H1 (cell line): ENCODE data around the gene MBD4. TPM values are rescaled to one million over a fixed set of nuclear protein-coding genes. Genes with fewer than 3 reads are reported as not detected.

ENCODE experiments used
- CTCF ChIA-PET: fragments of 300-600 bp; sonication (Branson Sonifier 250); formaldehyde crosslinking; loops from one replicate; lab custom pipeline; 2021; ENCODE audit not compliant: partially characterized antibody; lab: Charles Lee
- POLR2A ChIA-PET: fragments of 300-600 bp; sonication (Branson Sonifier 250); formaldehyde crosslinking; loops from one replicate; lab custom pipeline; 2021; ENCODE audit warnings: inconsistent platforms; ENCODE audit not compliant: partially characterized antibody; lab: Charles Lee
- DNase-seq, 2 experiments: peaks; one replicate each; pipeline versions ENCODE4 v3.0.0 to v3.0.0-alpha.2; 2010 to 2022; ENCODE audit warnings: low spot score in 2 of 2, low read depth in 1 of 2, mixed read lengths in 1 of 2
- FAIRE-seq: peaks from 2 replicates; lab custom pipeline; 2011; peaks lifted over from hg19 to GRCh38; lab: Jason Lieb, UNC
- H2AFZ ChIP-seq: 2 replicates; pipeline ENCODE4 v1.8.1; 2012; ENCODE audit warnings: low read length, inconsistent platforms
- H2AK5ac ChIP-seq: 2 replicates; pipeline ENCODE4 v1.6.1; 2013; ENCODE audit warnings: low read depth, low read length
- H2BK120ac ChIP-seq: replicated peaks from 2 replicates; pipeline ENCODE3; 2013; ENCODE audit warnings: low read depth, low read length, inconsistent platforms
- H2BK12ac ChIP-seq: 2 replicates; pipeline ENCODE4 v1.6.1; 2013; ENCODE audit warnings: low read depth, low read length
- H2BK15ac ChIP-seq: 2 replicates; pipeline ENCODE4 v1.6.1; 2013; ENCODE audit warnings: low read length
- H2BK20ac ChIP-seq: 2 replicates; pipeline ENCODE4 v1.6.1; 2013; ENCODE audit warnings: low read length
- H2BK5ac ChIP-seq: 2 replicates; pipeline ENCODE4 v1.6.1; 2013; ENCODE audit warnings: low read depth, low read length
- H3K14ac ChIP-seq: 2 replicates; pipeline ENCODE4 v1.6.1; 2013; ENCODE audit warnings: inconsistent platforms; ENCODE audit not compliant: insufficient read length
- H3K18ac ChIP-seq: 2 replicates; pipeline ENCODE4 v1.6.1; 2013; ENCODE audit warnings: low read length; ENCODE audit errors: extremely low read depth
- H3K23ac ChIP-seq: 2 replicates; pipeline ENCODE4 v1.6.1; 2013; ENCODE audit warnings: inconsistent platforms; ENCODE audit not compliant: insufficient read length
- H3K23me2 ChIP-seq: 2 replicates; pipeline ENCODE4 v1.6.1; 2013; ENCODE audit warnings: low read depth, low read length
- H3K27ac ChIP-seq: 2 replicates; pipeline ENCODE4 v1.6.1; 2011; ENCODE audit warnings: low read depth, low read length, inconsistent platforms
- H3K27me3 ChIP-seq, 4 experiments: replicated peaks in 1 of 4; 1 replicate in 1 of 4; 2 replicates in 3 of 4; pipeline versions ENCODE4 v1.6.1 to v1.8.1; 2011 to 2013; ENCODE audit warnings: low read length in 3 of 4, mild to moderate bottlenecking in 3 of 4, inconsistent platforms in 2 of 4, mixed read lengths in 2 of 4, moderate library complexity in 1 of 4; ENCODE audit not compliant: control insufficient read depth in 3 of 4, insufficient read depth in 3 of 4; ENCODE audit errors: extremely low read depth in 1 of 4
- H3K36me3 ChIP-seq, 4 experiments: 2 replicates each; pipeline versions ENCODE4 v1.6.1 to v1.8.1; 2011 to 2013; ENCODE audit warnings: mild to moderate bottlenecking in 4 of 4, low read length in 3 of 4, moderate library complexity in 2 of 4, control low read depth in 1 of 4, inconsistent platforms in 1 of 4; ENCODE audit not compliant: insufficient read depth in 4 of 4, control insufficient read depth in 2 of 4
- H3K4ac ChIP-seq: replicated peaks from 2 replicates; pipeline ENCODE3; 2013; ENCODE audit warnings: low read length, low read depth, mixed read lengths, inconsistent platforms; ENCODE audit not compliant: insufficient read length
- H3K4me1 ChIP-seq, 4 experiments: replicated peaks in 1 of 4; 1 replicate in 1 of 4; 2 replicates in 3 of 4; pipeline versions ENCODE4 v1.6.1 to v1.8.1; 2011 to 2013; ENCODE audit warnings: low read length in 3 of 4, inconsistent platforms in 2 of 4, mixed read lengths in 1 of 4; ENCODE audit not compliant: insufficient read depth in 4 of 4, control insufficient read depth in 3 of 4
- H3K4me2 ChIP-seq, 2 experiments: 2 replicates each; pipeline versions ENCODE4 v1.6.1 to v1.8.1; 2011 to 2013; ENCODE audit warnings: low read depth in 2 of 2, low read length in 2 of 2, control low read depth in 1 of 2, inconsistent platforms in 1 of 2, mild to moderate bottlenecking in 1 of 2; ENCODE audit not compliant: insufficient read depth in 1 of 2
- H3K4me3 ChIP-seq, 4 experiments: fragments of 200-600, 300-600 bp in 1 of 4; sonication (generic), shearing (Covaris generic), sonication (Bioruptor Twin) in 1 of 4; 2 replicates each; pipeline versions ENCODE4 v1.5.1 to v1.8.1; 2011 to 2016; ENCODE audit warnings: low read length in 4 of 4, low read depth in 3 of 4, control low read depth in 2 of 4, inconsistent platforms in 2 of 4, mild to moderate bottlenecking in 2 of 4, mixed read lengths in 1 of 4, moderate library complexity in 1 of 4; ENCODE audit not compliant: insufficient read depth in 2 of 4; ENCODE audit errors: extremely low read depth in 1 of 4
- H3K56ac ChIP-seq: replicated peaks from 2 replicates; pipeline ENCODE3; 2013; ENCODE audit warnings: low read depth, mild to moderate bottlenecking, mixed read lengths, low read length, inconsistent platforms; ENCODE audit not compliant: insufficient read length
- H3K79me1 ChIP-seq: 2 replicates; pipeline ENCODE4 v1.6.1; 2013; ENCODE audit warnings: low read depth, low read length, control low read depth
- H3K79me2 ChIP-seq, 2 experiments: 2 replicates each; pipeline versions ENCODE4 v1.6.1 to v1.8.1; 2012 to 2013; ENCODE audit warnings: low read length in 2 of 2, mild to moderate bottlenecking in 2 of 2, inconsistent platforms in 1 of 2; ENCODE audit not compliant: insufficient read depth in 2 of 2, control insufficient read depth in 1 of 2
- H3K9ac ChIP-seq, 4 experiments: replicated peaks in 1 of 4; 1 replicate in 1 of 4; 2 replicates in 3 of 4; pipeline versions ENCODE4 v1.6.1 to v1.8.1; 2011 to 2013; ENCODE audit warnings: low read depth in 3 of 4, low read length in 3 of 4, control low read depth in 2 of 4, mild to moderate bottlenecking in 2 of 4, moderate library complexity in 2 of 4, inconsistent platforms in 1 of 4; ENCODE audit errors: extremely low read depth in 1 of 4
- H3K9me3 ChIP-seq, 2 experiments: 2 replicates each; pipeline versions ENCODE4 v1.6.1 to v1.8.1; 2012 to 2013; ENCODE audit warnings: mild to moderate bottlenecking in 2 of 2, moderate library complexity in 2 of 2, control low read depth in 1 of 2, inconsistent platforms in 1 of 2, low read depth in 1 of 2, low read length in 1 of 2, mixed read lengths in 1 of 2; ENCODE audit not compliant: insufficient read depth in 2 of 2
- H4K20me1 ChIP-seq, 2 experiments: replicated peaks in 1 of 2; 2 replicates each; pipeline versions ENCODE3 to v1.8.1; 2011 to 2013; ENCODE audit warnings: inconsistent platforms in 2 of 2, low read length in 2 of 2, mild to moderate bottlenecking in 1 of 2; ENCODE audit not compliant: insufficient read depth in 2 of 2, control insufficient read depth in 1 of 2
- H4K5ac ChIP-seq: 2 replicates; pipeline ENCODE4 v1.6.1; 2013; ENCODE audit warnings: low read length, low read depth, mixed read lengths, inconsistent platforms; ENCODE audit not compliant: insufficient read length
- H4K8ac ChIP-seq: 2 replicates; pipeline ENCODE4 v1.8.0; 2013; ENCODE audit warnings: mild to moderate bottlenecking, moderate library complexity, low read length, inconsistent platforms; ENCODE audit not compliant: insufficient read depth; ENCODE audit errors: extremely low read depth
- H4K91ac ChIP-seq: replicated peaks from 2 replicates; pipeline ENCODE3; 2013; ENCODE audit warnings: low read length, mixed read lengths, inconsistent platforms; ENCODE audit not compliant: insufficient read length
- CTCF ChIP-seq, 3 experiments: IDR thresholded peaks; 1 replicate in 2 of 3; 2 replicates in 1 of 3; pipeline versions ENCODE4 v1.5.1 to v1.6.1; 2011; ENCODE audit warnings: low read length in 3 of 3, mild to moderate bottlenecking in 3 of 3, inconsistent platforms in 2 of 3, low read depth in 1 of 3, moderate library complexity in 1 of 3; ENCODE audit not compliant: insufficient read depth in 1 of 3; ENCODE audit errors: control extremely low read depth in 1 of 3
- EZH2 ChIP-seq: fragments of 200-600 bp; sonication (generic); IDR thresholded peaks from 2 replicates; pipeline ENCODE4 v1.7.1; 2012; ENCODE audit warnings: low read depth, mild to moderate bottlenecking, moderate library complexity, low read length, inconsistent platforms; ENCODE audit not compliant: severe bottlenecking
- GTF2F1 ChIP-seq: IDR thresholded peaks from 2 replicates; pipeline ENCODE4 v1.6.1; 2012; ENCODE audit warnings: low read depth, low read length, improper control_type of control experiment, borderline replicate concordance
- KDM4A ChIP-seq: IDR thresholded peaks from one replicate; pipeline ENCODE4 v1.7.1; 2012; ENCODE audit warnings: low read depth, mild to moderate bottlenecking, moderate library complexity, low read length, inconsistent platforms; ENCODE audit not compliant: severe bottlenecking
- KDM5A ChIP-seq: fragments of 200-600 bp; IDR thresholded peaks from 2 replicates; pipeline ENCODE4 v1.7.1; 2012; ENCODE audit warnings: mild to moderate bottlenecking, low read length, inconsistent platforms, mixed read lengths
- MAFK ChIP-seq: IDR thresholded peaks from 2 replicates; pipeline ENCODE4 v1.6.1; 2012; ENCODE audit warnings: low read depth, mild to moderate bottlenecking, improper control_type of control experiment, low read length
- NRF1 ChIP-seq: IDR thresholded peaks from 2 replicates; pipeline ENCODE4 v1.6.1; 2011; ENCODE audit warnings: mild to moderate bottlenecking, low read depth, low read length, improper control_type of control experiment
- SP1 ChIP-seq: IDR thresholded peaks from 2 replicates; pipeline ENCODE4 v1.6.1; 2011; ENCODE audit warnings: low read depth, low read length
- TCF12 ChIP-seq: IDR thresholded peaks from 2 replicates; pipeline ENCODE4 v1.6.1; 2011; ENCODE audit warnings: low read depth, mild to moderate bottlenecking, low read length
- WGBS, 2 experiments: shearing (Covaris generic) in 1 of 2; methylation state at CpG; one replicate each; pipeline versions ENCODE4 v1.1.6 to v1.1.7; 2013 to 2015; ENCODE audit warnings: low lambda C conversion rate in 2 of 2, mixed read lengths in 2 of 2, inconsistent platforms in 1 of 2, low coverage in 1 of 2, missing lambda C conversion rate in 1 of 2; ENCODE audit not compliant: insufficient replicate concordance in 2 of 2, insufficient coverage in 1 of 2, insufficient read length in 1 of 2; ENCODE audit errors: extremely low coverage in 1 of 2, missing lambda C conversion rate in 1 of 2; 5-methylcytosine and 5-hydroxymethylcytosine counted together
- polyA plus RNA-seq, 7 experiments: library from polyadenylated mRNA; depleted of rRNA in 3 of 7; stranded (reverse) in 5 of 7; unstranded in 2 of 7; fragments of >200 nt in 5 of 7; fragments of 200-250 nt in 2 of 7; gene quantifications; 1 replicate in 5 of 7; 2 replicates in 1 of 7; 4 replicates in 1 of 7; pipeline versions ENCODE4 v1.2.1 to v1.2.3, GENCODE V29; 2011 to 2013; ENCODE audit warnings: missing spikeins in 2 of 7, mixed read lengths in 2 of 7
- total RNA-seq: library from RNA; stranded (reverse); fragmentation: NEBNext Ultra II Directional; extraction: Animal tissue kit (Norgen Biotek cat#: 25700); gene quantifications from 2 replicates; pipeline ENCODE4 v1.2.1, GENCODE V29; 2021
- TF ChIP-seq, protein P1 (sequence below): IDR thresholded peaks from 2 replicates; pipeline ENCODE4 v1.6.1; 2011; ENCODE audit warnings: low read length, improper control_type of control experiment

Gene MBD4
- total and polyA plus RNA-seq, 2 of the 8 experiments (the other 6 are each of a cell fraction or from before 2014, with no cell fraction given) = 11.2 to 35.8 TPM

DNA sequence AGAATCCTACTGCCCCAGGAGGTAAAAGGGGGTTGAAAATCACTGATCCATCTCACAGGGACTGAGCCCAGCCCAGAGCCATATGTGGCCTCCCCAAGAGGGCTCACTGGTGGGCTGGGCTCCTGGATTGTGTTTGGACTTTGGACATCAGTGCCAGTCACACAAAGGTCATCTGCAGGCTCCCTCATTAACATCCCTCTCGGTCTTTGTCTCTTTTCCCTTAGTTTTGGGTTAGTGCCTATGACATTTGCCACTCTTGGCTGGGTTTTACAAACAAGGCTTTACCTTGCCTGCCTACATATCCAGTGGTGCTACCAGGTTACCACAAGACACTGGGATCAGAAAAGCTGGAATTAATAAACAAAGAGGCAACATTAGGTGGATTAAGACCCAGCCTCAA lies 28.2 kb upstream of the MBD4 start:
- H2BK20ac ChIP-seq = no peak overlapping the region
- WGBS, 2 experiments = 82% methylated on average over 1 of the region's 1 CpG; no CpG with 5 or more reads in 1 of the 2 experiments
- H4K8ac ChIP-seq = no peak overlapping the region
- H4K5ac ChIP-seq = no peak overlapping the region
- FAIRE-seq = no peak
- H2BK120ac ChIP-seq = no peak overlapping the region
- no peak overlapping the region for H3K18ac ChIP-seq
- H3K4me3 ChIP-seq = no peak overlapping the region
- H3K79me2 ChIP-seq = no peaks in the 10 kb centered on the region
- H2BK15ac ChIP-seq = no peak overlapping the region; the same call in 1 of the 2 replicates
- CTCF ChIA-PET = interaction anchor here (0.7 to 1.1 kb wide), 2 partner anchors 10 to 85 kb away, joined by 3 read pairs; no protein-coding TSS in a partner anchor
- H3K9ac ChIP-seq = no peak overlapping the region
- H3K23me2 ChIP-seq = no peaks in the 10 kb centered on the region; the same call in 1 of the 2 replicates
- no peaks in the 10 kb centered on the region for H3K9me3 ChIP-seq
- H3K27me3 ChIP-seq = no peaks in the 10 kb centered on the region
- H3K36me3 ChIP-seq = peaks cover 0 to 20% (median 4%) of the 10 kb centered on the region in 4 experiments; a peak in 5 of 8 replicates
- H2BK5ac ChIP-seq = no peak overlapping the region
- no peak overlapping the region for H3K56ac ChIP-seq
- H2BK12ac ChIP-seq = no peak overlapping the region
- no peak overlapping the region for H3K4ac ChIP-seq
- no peak overlapping the region for H2AFZ ChIP-seq
- no peaks in the 10 kb centered on the region for H3K4me1 ChIP-seq
- no peak overlapping the region for H2AK5ac ChIP-seq
- no peak overlapping the region for H3K14ac ChIP-seq
- POLR2A ChIA-PET = interaction anchor here (0.6 kb wide), 1 partner anchor 154 kb away, joined by 5 read pairs; no protein-coding TSS in a partner anchor
- no peak overlapping the region for H3K4me2 ChIP-seq
- H3K79me1 ChIP-seq = no peaks in the 10 kb centered on the region
- no peak overlapping the region for H3K23ac ChIP-seq
- H4K91ac ChIP-seq = no peak overlapping the region
- H3K27ac ChIP-seq = no peak overlapping the region
- no peak for DNase-seq
- H4K20me1 ChIP-seq = no peaks in the 10 kb centered on the region
- TF ChIP-seq NRF1 (no peak), SP1 (no peak), GTF2F1 (no peak), CTCF (IDR thresholded peaks at IDR 0.05; ENCODE audit: control extremely low read depth in 1 of 3, insufficient read depth in 1 of 3, low read depth in 1 of 3, low read length in 3 of 3) (no peak), KDM4A (no peak), KDM5A (no peak), TCF12 (no peak), EZH2 (no peak), MAFK (no peak)
- TF ChIP-seq, protein P1, sequence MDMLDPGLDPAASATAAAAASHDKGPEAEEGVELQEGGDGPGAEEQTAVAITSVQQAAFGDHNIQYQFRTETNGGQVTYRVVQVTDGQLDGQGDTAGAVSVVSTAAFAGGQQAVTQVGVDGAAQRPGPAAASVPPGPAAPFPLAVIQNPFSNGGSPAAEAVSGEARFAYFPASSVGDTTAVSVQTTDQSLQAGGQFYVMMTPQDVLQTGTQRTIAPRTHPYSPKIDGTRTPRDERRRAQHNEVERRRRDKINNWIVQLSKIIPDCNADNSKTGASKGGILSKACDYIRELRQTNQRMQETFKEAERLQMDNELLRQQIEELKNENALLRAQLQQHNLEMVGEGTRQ = no peak
